ENCODE measurements around the gene AQP12A.

Gene AQP12A

DNA sequence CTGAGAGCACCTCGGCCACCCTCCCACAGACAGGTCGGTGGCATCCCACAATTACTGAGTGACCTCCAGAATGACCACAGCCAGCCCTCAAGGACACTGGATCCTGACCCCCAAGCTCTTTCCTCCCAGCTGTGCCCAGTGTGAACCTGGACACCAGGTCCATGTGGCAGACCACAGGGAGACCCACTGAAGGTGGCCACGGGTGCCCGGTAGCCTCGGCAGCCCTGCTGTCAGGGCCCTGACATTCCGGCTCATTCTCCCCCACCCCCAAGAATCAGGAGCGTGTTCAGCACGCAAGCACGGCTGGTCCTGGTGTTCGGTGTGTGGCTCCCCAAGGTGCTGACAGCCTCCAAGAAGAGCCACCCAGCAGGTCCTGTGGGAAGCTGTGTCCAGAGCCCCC lies 32.8 kb downstream of the AQP12A start:
- no peaks in the 10 kb centered on the region for H3K36me3 ChIP-seq (ENCODE audit: insufficient read depth)
- no peak overlapping the region for H2AFZ ChIP-seq (ENCODE audit: low read depth)
- H3K27ac ChIP-seq = no peak overlapping the region
- no peaks in the 10 kb centered on the region for H4K20me1 ChIP-seq (ENCODE audit: insufficient read depth)
- H3K9ac ChIP-seq = no peak overlapping the region
- H3K4me3 ChIP-seq (IDR thresholded peaks at IDR 0.05; ENCODE audit: insufficient read depth, low read depth, low read length) = no peak overlapping the region
- TF ChIP-seq, protein P1, sequence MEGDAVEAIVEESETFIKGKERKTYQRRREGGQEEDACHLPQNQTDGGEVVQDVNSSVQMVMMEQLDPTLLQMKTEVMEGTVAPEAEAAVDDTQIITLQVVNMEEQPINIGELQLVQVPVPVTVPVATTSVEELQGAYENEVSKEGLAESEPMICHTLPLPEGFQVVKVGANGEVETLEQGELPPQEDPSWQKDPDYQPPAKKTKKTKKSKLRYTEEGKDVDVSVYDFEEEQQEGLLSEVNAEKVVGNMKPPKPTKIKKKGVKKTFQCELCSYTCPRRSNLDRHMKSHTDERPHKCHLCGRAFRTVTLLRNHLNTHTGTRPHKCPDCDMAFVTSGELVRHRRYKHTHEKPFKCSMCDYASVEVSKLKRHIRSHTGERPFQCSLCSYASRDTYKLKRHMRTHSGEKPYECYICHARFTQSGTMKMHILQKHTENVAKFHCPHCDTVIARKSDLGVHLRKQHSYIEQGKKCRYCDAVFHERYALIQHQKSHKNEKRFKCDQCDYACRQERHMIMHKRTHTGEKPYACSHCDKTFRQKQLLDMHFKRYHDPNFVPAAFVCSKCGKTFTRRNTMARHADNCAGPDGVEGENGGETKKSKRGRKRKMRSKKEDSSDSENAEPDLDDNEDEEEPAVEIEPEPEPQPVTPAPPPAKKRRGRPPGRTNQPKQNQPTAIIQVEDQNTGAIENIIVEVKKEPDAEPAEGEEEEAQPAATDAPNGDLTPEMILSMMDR (conservative IDR thresholded peaks at IDR 0.05; ENCODE audit: low read depth, low read length) = no peak
- peaks cover 17% of the 10 kb centered on the region; the same call in 1 of the 2 replicates for H3K27me3 ChIP-seq (ENCODE audit: insufficient read depth, low read depth)
- no peaks in the 10 kb centered on the region for H3K4me1 ChIP-seq (ENCODE audit: low read depth, poor library complexity, severe bottlenecking)
- no peaks in the 10 kb centered on the region for H3K79me2 ChIP-seq (ENCODE audit: insufficient read depth, low read depth)
- H3K4me2 ChIP-seq = no peak overlapping the region

DNA sequence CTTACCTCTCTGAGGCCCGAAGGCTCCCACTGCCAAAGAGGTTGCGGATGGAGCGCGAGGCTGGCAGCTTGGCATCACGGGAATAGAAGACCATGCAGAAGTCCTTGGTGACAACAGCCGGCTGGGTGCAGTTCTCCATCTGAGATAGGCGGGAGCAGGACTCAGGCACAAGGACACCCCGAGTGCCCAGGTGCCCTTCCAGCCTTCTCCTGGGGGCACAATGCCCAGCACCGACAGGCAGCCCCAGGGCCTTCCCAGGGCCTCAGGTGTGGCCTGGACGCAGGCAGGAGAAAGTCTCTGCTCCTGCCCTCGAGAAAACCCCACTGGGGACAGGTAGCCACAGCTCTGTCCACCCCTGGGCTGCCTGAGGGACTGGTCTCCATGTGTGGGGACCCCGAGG lies 33.6 kb downstream of the AQP12A start:
- H3K27me3 ChIP-seq (ENCODE audit: insufficient read depth, low read depth) = peaks cover 17% of the 10 kb centered on the region; the same call in 1 of the 2 replicates
- H3K4me3 ChIP-seq (IDR thresholded peaks at IDR 0.05; ENCODE audit: insufficient read depth, low read depth, low read length) = no peak overlapping the region
- H3K4me2 ChIP-seq = no peak overlapping the region
- no peak overlapping the region for H3K9ac ChIP-seq
- H4K20me1 ChIP-seq (ENCODE audit: insufficient read depth) = no peaks in the 10 kb centered on the region
- no peaks in the 10 kb centered on the region for H3K79me2 ChIP-seq (ENCODE audit: insufficient read depth, low read depth)
- no peaks in the 10 kb centered on the region for H3K36me3 ChIP-seq (ENCODE audit: insufficient read depth)
- no peaks in the 10 kb centered on the region for H3K4me1 ChIP-seq (ENCODE audit: low read depth, poor library complexity, severe bottlenecking)
- no peak overlapping the region for H3K27ac ChIP-seq
- TF ChIP-seq, protein P1 (conservative IDR thresholded peaks at IDR 0.05; ENCODE audit: low read depth, low read length) = no peak
- H2AFZ ChIP-seq (ENCODE audit: low read depth) = no peak overlapping the region

DNA sequence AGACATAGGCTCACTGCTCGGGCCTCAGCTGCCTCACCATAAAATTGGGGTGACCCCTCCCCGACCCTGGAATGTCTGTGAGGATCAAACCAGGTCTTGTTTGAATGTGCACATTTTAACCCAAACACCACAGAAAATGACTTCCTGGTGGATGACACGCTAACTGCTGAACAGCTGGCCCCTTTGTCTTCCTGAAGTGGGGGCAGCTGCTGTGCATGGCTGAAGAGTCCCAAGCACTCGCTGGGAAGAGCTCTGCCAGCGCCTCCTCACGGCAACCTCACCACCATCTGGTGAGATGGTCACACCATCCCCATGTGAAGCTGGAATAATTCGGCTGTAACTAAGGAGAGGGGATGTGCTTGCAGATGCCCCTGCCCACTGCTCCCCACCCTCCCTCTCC lies 34.0 kb downstream of the AQP12A start:
- Histone ChIP-seq H3K36me3 (ENCODE audit: insufficient read depth) (no peaks in the 10 kb centered on the region), H3K4me1 (ENCODE audit: low read depth, poor library complexity, severe bottlenecking) (no peaks in the 10 kb centered on the region), H3K4me3 (IDR thresholded peaks at IDR 0.05; ENCODE audit: insufficient read depth, low read depth, low read length) (no peak overlapping the region), H3K79me2 (ENCODE audit: insufficient read depth, low read depth) (no peaks in the 10 kb centered on the region), H3K27ac (no peak overlapping the region), H2AFZ (ENCODE audit: low read depth) (no peak overlapping the region), H3K4me2 (no peak overlapping the region), H3K27me3 (ENCODE audit: insufficient read depth, low read depth) (peaks cover 14% of the 10 kb centered on the region; the same call in 1 of the 2 replicates), H3K9ac (no peak overlapping the region), H4K20me1 (ENCODE audit: insufficient read depth) (no peaks in the 10 kb centered on the region)
- TF ChIP-seq, protein P1 (conservative IDR thresholded peaks at IDR 0.05; ENCODE audit: low read depth, low read length) = no peak

DNA sequence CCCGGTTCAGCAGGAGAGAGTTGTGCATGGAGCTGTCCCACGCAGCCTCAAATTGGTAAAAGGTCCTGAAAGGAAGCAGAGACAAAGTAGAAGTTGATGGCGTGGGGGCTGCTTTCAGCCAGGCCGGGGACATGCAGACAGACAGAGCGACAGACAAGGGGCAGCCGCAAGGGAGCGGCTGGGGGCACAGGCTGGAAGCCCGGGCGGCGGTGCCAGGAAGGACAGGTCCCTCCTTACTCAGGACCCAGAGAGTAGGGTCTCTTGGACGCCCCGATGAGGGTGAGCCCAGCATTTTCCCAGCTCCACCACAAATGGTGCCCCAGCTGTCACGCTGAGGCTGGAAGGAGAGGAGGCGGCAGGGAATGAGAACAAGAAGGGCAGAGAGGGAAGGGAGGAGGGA lies 35.2 kb downstream of the AQP12A start:
- TF ChIP-seq, protein P1 (conservative IDR thresholded peaks at IDR 0.05; ENCODE audit: low read depth, low read length) = no peak
- Histone ChIP-seq H3K79me2 (ENCODE audit: insufficient read depth, low read depth) (no peaks in the 10 kb centered on the region), H3K27me3 (ENCODE audit: insufficient read depth, low read depth) (peaks cover 13% of the 10 kb centered on the region; the same call in 1 of the 2 replicates), H3K4me2 (no peak overlapping the region), H3K4me3 (IDR thresholded peaks at IDR 0.05; ENCODE audit: insufficient read depth, low read depth, low read length) (no peak overlapping the region), H3K27ac (no peak overlapping the region), H3K36me3 (ENCODE audit: insufficient read depth) (no peaks in the 10 kb centered on the region), H4K20me1 (ENCODE audit: insufficient read depth) (no peaks in the 10 kb centered on the region), H3K4me1 (ENCODE audit: low read depth, poor library complexity, severe bottlenecking) (no peaks in the 10 kb centered on the region), H3K9ac (no peak overlapping the region), H2AFZ (ENCODE audit: low read depth) (no peak overlapping the region)
